GM12878 (cell line): ENCODE results near the gene SF3B6. TPM values are rescaled to one million over a fixed set of nuclear protein-coding genes. Genes with fewer than 3 reads are reported as not detected.

Experiments
- ATAC-seq: fragments of 200-7000 bp; cut with Tn5 transposase; 3 replicates; pipeline ENCODE4 v1.9.1; 2020; ENCODE audit warnings: mild to moderate bottlenecking, moderate library complexity
- BruUV-seq: library from RNA; stranded (reverse); fragments of 400-500 nt; replicated peaks from 2 replicates; lab custom pipeline; 2021; lab: Mats Ljungman, UMichigan
- CTCF ChIA-PET: fragments of 300-600 bp; sonication (Branson Sonifier 250); formaldehyde crosslinking; extraction: SDS; loops from one replicate; lab custom pipeline; 2021; ENCODE audit warnings: inconsistent platforms; lab: Yijun Ruan, JAX
- POLR2A ChIA-PET: fragments of 350-600 bp; formaldehyde crosslinking; extraction: SDS; loops from one replicate; lab custom pipeline; 2021; ENCODE audit warnings: inconsistent platforms; lab: Charles Lee
- RAD21 ChIA-PET: fragments of 300-600 bp; sonication (Branson Sonifier 250); formaldehyde crosslinking; loops from one replicate; lab custom pipeline; 2023; ENCODE audit warnings: antibody characterized with exemption; ENCODE audit not compliant: unreplicated experiment; lab: Charles Lee
- SMC1A ChIA-PET: fragments of 300-600 bp; sonication (Branson Sonifier 250); formaldehyde crosslinking; loops from one replicate; lab custom pipeline; 2023; ENCODE audit not compliant: unreplicated experiment, uncharacterized antibody; lab: Charles Lee
- DNase-seq: peaks from one replicate; pipeline ENCODE4 v3.0.0-alpha.2; 2011; ENCODE audit warnings: low read depth, low spot score
- FAIRE-seq: peaks from 3 replicates; lab custom pipeline; 2011; peaks lifted over from hg19 to GRCh38; lab: Jason Lieb, UNC
- H2AFZ ChIP-seq: 2 replicates; pipeline ENCODE4 v1.6.0; 2011; ENCODE audit warnings: low read depth, low read length, control low read depth; ENCODE audit not compliant: control insufficient read depth
- H3K27ac ChIP-seq: 2 replicates; pipeline ENCODE4 v1.5.1; 2011; ENCODE audit warnings: control low read depth; ENCODE audit not compliant: control insufficient read depth, insufficient read depth
- H3K27me3 ChIP-seq, 2 experiments: replicated peaks in 1 of 2; 2 replicates each; pipeline versions ENCODE4 v1.6.0 to v1.6.1; 2011; ENCODE audit warnings: low read length in 1 of 2; ENCODE audit not compliant: control insufficient read depth in 2 of 2, insufficient read depth in 2 of 2
- H3K36me3 ChIP-seq, 2 experiments: 2 replicates each; pipeline ENCODE4 v1.5.1; 2011; ENCODE audit warnings: low read length in 1 of 2; ENCODE audit not compliant: control insufficient read depth in 2 of 2, insufficient read depth in 2 of 2
- H3K4me1 ChIP-seq: 2 replicates; pipeline ENCODE4 v1.6.1; 2011; ENCODE audit warnings: mild to moderate bottlenecking, low read length, moderate library complexity, mixed read lengths; ENCODE audit not compliant: control insufficient read depth, insufficient read depth
- H3K4me2 ChIP-seq: 2 replicates; pipeline ENCODE4 v1.6.0; 2011; ENCODE audit warnings: control low read depth; ENCODE audit not compliant: control insufficient read depth, insufficient read depth
- H3K4me3 ChIP-seq: fragments of 200-600 bp; sonication (generic); 2 replicates; pipeline ENCODE4 v1.5.1; 2016
- H3K79me2 ChIP-seq: 2 replicates; pipeline ENCODE4 v1.6.0; 2011; ENCODE audit warnings: low read length; ENCODE audit not compliant: control insufficient read depth, insufficient read depth
- H3K9ac ChIP-seq: 2 replicates; pipeline ENCODE4 v1.8.0; 2011; ENCODE audit warnings: low read length, control low read depth, mixed read lengths; ENCODE audit not compliant: control insufficient read depth, insufficient read depth
- H3K9me3 ChIP-seq: replicated peaks from 3 replicates; pipeline ENCODE4 v1.5.1; 2011; ENCODE audit warnings: mild to moderate bottlenecking, low read length; ENCODE audit not compliant: control insufficient read depth, insufficient read depth
- H4K20me1 ChIP-seq: 2 replicates; pipeline ENCODE4 v1.6.0; 2011; ENCODE audit not compliant: control insufficient read depth, insufficient read depth
- ATF7 ChIP-seq: fragments of 450-650 bp; IDR thresholded peaks from 2 replicates; pipeline ENCODE4 v1.6.1; 2016; ENCODE audit warnings: low read depth, mild to moderate bottlenecking
- CREB1 ChIP-seq: IDR thresholded peaks from 2 replicates; pipeline ENCODE4 v1.6.1; 2012; ENCODE audit warnings: low read depth, mild to moderate bottlenecking, inconsistent platforms
- MYB ChIP-seq: fragments of 150-350 bp; IDR thresholded peaks from 2 replicates; pipeline ENCODE4 v1.6.1; 2014; ENCODE audit warnings: mild to moderate bottlenecking, low read depth, low read length, borderline replicate concordance
- NFXL1 ChIP-seq: fragments of 450-650 bp; IDR thresholded peaks from 2 replicates; pipeline ENCODE4 v1.6.1; 2017; ENCODE audit warnings: antibody characterized with exemption, mild to moderate bottlenecking, borderline replicate concordance
- RAD51 ChIP-seq: fragments of 450-650 bp; IDR thresholded peaks from 2 replicates; pipeline ENCODE4 v1.6.1; 2016; ENCODE audit warnings: moderate library complexity, mild to moderate bottlenecking, inconsistent platforms
- SP1 ChIP-seq: IDR thresholded peaks from one replicate; pipeline ENCODE4 v1.6.1; 2011; ENCODE audit warnings: low read depth, low read length
- WGBS: methylation state at CpG from one replicate; pipeline ENCODE4 v1.1.6; 2016; ENCODE audit warnings: low lambda C conversion rate; ENCODE audit not compliant: insufficient replicate concordance, insufficient coverage; ENCODE audit errors: missing lambda C conversion rate; 5-methylcytosine and 5-hydroxymethylcytosine counted together
- in situ Hi-C: fragments of 300-500 bp; cut with MboI; formaldehyde crosslinking; loops from 9 replicates; pipeline ENCODE4 v1.14.3; 2018; ENCODE audit warnings: mixed read lengths
- intact Hi-C: fragments of 100-400 bp; cut with micrococcal nuclease; formaldehyde crosslinking; loops from one replicate; pipeline ENCODE4 v1.14.2; 2022; ENCODE audit not compliant: unreplicated experiment
- polyA plus RNA-seq, 11 experiments: library from polyadenylated mRNA; depleted of rRNA in 4 of 11; unstranded in 6 of 11; stranded (reverse) in 5 of 11; fragments of >200 nt; fragmentation: Nextera tagmentation in 4 of 11; fragmentation: Illumina TruSeq in 1 of 11; extraction: Ambion mirVana in 4 of 11; extraction: Trizol in 1 of 11; gene quantifications; 1 replicate in 1 of 11; 2 replicates in 10 of 11; pipeline versions ENCODE4 v1.2.1 to v1.2.3, GENCODE V29; 2011 to 2016; ENCODE audit warnings: inconsistent platforms in 2 of 11, missing spikeins in 2 of 11, low read depth in 1 of 11
- total RNA-seq, 4 experiments: library from RNA; depleted of rRNA in 3 of 4; stranded (reverse); fragments of >200 nt in 3 of 4; fragmentation: Illumina TruSeq in 1 of 4; extraction: Trizol in 1 of 4; gene quantifications; 2 replicates each; pipeline versions ENCODE4 v1.2.1 to v1.2.3, GENCODE V29; 2013 to 2021
- TF ChIP-seq, protein P1 (sequence below): fragments of 450-650 bp; formaldehyde crosslinking; IDR thresholded peaks from 2 replicates; pipeline ENCODE4 v1.5.0; 2022; ENCODE audit warnings: mild to moderate bottlenecking, missing genetic modification characterization
- TF ChIP-seq, protein P2 (sequence below): IDR thresholded peaks from 2 replicates; pipeline ENCODE4 v1.6.1; 2011; ENCODE audit warnings: low read depth, low read length, improper control_type of control experiment, borderline replicate concordance
- TF ChIP-seq, protein P3 (sequence below): IDR thresholded peaks from 2 replicates; pipeline ENCODE4 v1.6.1; 2011; ENCODE audit warnings: borderline replicate concordance, low read depth, mild to moderate bottlenecking, moderate library complexity, mixed read lengths, low read length; ENCODE audit not compliant: insufficient read depth; ENCODE audit errors: extremely low read length
- TF ChIP-seq, protein P4 (sequence below): IDR thresholded peaks from 2 replicates; pipeline ENCODE4 v1.6.1; 2012; ENCODE audit warnings: low read depth, low read length, improper control_type of control experiment
- TF ChIP-seq, protein P5 (sequence below): fragments of 450-650 bp; IDR thresholded peaks from 2 replicates; pipeline ENCODE4 v1.6.1; 2016; ENCODE audit warnings: mild to moderate bottlenecking, moderate library complexity, borderline replicate concordance

The SF3B6 gene
- total and polyA plus RNA-seq, 10 of the 15 experiments (the other 5 are each of a cell fraction or from before 2014, with no cell fraction given) = 118 to 584 (median 270) TPM

DNA sequence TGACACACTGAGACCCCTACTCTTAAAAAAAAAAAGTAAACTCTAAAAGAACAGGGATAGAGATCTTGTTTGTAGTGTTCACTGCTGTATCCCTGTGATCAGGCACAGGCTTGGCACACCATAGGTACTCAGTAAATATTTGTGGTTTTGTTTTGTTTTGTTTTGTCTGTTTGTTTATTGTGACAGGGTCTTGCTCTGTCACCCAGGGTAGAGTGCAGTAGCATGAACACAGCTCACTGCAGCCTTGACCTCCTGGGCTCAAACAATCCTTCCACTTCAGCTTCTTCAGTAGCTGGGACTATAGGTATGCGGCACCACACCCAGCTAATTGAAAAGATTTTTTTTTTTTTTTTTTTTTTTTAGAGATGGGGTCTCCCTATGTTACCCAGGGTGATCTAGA, 23.2 kb downstream of the SF3B6 start:
- ChIA-PET CTCF (no interaction called here), POLR2A (interaction anchor here (0.7 to 1.7 kb wide), 3 partner anchors 23 to 329 kb away, joined by 3 to 6 read pairs (median 4); partner anchors contain the start of gene SF3B6), SMC1A (no interaction called here), RAD21 (no interaction called here)
- Histone ChIP-seq H3K79me2 (no peaks in the 10 kb centered on the region), H3K27me3 (peaks cover 0 to 5% of the 10 kb centered on the region in 2 experiments; a peak in 3 of 4 replicates), H2AFZ (no peak overlapping the region), H3K9me3 (no peaks in the 10 kb centered on the region), H3K36me3 (no peaks in the 10 kb centered on the region), H3K27ac (no peak overlapping the region), H3K9ac (no peak overlapping the region), H3K4me3 (no peak overlapping the region), H4K20me1 (no peaks in the 10 kb centered on the region), H3K4me2 (no peak overlapping the region), H3K4me1 (0 out of 2 replicates have a peak, but pooled peaks cover 3% of the 10 kb centered on the region)
- DNase-seq (no peak), ATAC-seq (no peak), FAIRE-seq (no peak)
- WGBS = 93% methylated on average over 1 of the region's 1 CpG
- BruUV-seq = no TSS peak
- in situ Hi-C loops (no loop called here), intact Hi-C loops (no loop called here)
- no peak for TF ChIP-seq MYB
- TF ChIP-seq, protein P1, sequence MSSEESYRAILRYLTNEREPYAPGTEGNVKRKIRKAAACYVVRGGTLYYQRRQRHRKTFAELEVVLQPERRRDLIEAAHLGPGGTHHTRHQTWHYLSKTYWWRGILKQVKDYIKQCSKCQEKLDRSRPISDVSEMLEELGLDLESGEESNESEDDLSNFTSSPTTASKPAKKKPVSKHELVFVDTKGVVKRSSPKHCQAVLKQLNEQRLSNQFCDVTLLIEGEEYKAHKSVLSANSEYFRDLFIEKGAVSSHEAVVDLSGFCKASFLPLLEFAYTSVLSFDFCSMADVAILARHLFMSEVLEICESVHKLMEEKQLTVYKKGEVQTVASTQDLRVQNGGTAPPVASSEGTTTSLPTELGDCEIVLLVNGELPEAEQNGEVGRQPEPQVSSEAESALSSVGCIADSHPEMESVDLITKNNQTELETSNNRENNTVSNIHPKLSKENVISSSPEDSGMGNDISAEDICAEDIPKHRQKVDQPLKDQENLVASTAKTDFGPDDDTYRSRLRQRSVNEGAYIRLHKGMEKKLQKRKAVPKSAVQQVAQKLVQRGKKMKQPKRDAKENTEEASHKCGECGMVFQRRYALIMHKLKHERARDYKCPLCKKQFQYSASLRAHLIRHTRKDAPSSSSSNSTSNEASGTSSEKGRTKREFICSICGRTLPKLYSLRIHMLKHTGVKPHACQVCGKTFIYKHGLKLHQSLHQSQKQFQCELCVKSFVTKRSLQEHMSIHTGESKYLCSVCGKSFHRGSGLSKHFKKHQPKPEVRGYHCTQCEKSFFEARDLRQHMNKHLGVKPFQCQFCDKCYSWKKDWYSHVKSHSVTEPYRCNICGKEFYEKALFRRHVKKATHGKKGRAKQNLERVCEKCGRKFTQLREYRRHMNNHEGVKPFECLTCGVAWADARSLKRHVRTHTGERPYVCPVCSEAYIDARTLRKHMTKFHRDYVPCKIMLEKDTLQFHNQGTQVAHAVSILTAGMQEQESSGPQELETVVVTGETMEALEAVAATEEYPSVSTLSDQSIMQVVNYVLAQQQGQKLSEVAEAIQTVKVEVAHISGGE (CRISPR knock-in tag) = no peak
- TF ChIP-seq NFXL1 = no peak
- TF ChIP-seq, protein P2, sequence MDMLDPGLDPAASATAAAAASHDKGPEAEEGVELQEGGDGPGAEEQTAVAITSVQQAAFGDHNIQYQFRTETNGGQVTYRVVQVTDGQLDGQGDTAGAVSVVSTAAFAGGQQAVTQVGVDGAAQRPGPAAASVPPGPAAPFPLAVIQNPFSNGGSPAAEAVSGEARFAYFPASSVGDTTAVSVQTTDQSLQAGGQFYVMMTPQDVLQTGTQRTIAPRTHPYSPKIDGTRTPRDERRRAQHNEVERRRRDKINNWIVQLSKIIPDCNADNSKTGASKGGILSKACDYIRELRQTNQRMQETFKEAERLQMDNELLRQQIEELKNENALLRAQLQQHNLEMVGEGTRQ = no peak
- TF ChIP-seq, protein P3, sequence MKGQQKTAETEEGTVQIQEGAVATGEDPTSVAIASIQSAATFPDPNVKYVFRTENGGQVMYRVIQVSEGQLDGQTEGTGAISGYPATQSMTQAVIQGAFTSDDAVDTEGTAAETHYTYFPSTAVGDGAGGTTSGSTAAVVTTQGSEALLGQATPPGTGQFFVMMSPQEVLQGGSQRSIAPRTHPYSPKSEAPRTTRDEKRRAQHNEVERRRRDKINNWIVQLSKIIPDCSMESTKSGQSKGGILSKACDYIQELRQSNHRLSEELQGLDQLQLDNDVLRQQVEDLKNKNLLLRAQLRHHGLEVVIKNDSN = no peak
- TF ChIP-seq, protein P4, sequence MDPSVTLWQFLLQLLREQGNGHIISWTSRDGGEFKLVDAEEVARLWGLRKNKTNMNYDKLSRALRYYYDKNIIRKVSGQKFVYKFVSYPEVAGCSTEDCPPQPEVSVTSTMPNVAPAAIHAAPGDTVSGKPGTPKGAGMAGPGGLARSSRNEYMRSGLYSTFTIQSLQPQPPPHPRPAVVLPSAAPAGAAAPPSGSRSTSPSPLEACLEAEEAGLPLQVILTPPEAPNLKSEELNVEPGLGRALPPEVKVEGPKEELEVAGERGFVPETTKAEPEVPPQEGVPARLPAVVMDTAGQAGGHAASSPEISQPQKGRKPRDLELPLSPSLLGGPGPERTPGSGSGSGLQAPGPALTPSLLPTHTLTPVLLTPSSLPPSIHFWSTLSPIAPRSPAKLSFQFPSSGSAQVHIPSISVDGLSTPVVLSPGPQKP = no peak
- no peak for TF ChIP-seq SP1
- TF ChIP-seq ATF7 = no peak
- TF ChIP-seq RAD51 = no peak
- no peak for TF ChIP-seq CREB1
- TF ChIP-seq, protein P5, sequence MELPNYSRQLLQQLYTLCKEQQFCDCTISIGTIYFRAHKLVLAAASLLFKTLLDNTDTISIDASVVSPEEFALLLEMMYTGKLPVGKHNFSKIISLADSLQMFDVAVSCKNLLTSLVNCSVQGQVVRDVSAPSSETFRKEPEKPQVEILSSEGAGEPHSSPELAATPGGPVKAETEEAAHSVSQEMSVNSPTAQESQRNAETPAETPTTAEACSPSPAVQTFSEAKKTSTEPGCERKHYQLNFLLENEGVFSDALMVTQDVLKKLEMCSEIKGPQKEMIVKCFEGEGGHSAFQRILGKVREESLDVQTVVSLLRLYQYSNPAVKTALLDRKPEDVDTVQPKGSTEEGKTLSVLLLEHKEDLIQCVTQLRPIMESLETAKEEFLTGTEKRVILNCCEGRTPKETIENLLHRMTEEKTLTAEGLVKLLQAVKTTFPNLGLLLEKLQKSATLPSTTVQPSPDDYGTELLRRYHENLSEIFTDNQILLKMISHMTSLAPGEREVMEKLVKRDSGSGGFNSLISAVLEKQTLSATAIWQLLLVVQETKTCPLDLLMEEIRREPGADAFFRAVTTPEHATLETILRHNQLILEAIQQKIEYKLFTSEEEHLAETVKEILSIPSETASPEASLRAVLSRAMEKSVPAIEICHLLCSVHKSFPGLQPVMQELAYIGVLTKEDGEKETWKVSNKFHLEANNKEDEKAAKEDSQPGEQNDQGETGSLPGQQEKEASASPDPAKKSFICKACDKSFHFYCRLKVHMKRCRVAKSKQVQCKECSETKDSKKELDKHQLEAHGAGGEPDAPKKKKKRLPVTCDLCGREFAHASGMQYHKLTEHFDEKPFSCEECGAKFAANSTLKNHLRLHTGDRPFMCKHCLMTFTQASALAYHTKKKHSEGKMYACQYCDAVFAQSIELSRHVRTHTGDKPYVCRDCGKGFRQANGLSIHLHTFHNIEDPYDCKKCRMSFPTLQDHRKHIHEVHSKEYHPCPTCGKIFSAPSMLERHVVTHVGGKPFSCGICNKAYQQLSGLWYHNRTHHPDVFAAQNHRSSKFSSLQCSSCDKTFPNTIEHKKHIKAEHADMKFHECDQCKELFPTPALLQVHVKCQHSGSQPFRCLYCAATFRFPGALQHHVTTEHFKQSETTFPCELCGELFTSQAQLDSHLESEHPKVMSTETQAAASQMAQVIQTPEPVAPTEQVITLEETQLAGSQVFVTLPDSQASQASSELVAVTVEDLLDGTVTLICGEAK = no peak
